GM19452 (cell line): ENCODE measurements around the gene MERTK.
"Not testable (repeated sequence)": the region's sequence is repeated elsewhere in the genome, so short reads cannot be mapped to it uniquely, and the experiment has no call there.

Experiments
- ATAC-seq: cut with Tn5 transposase; IDR thresholded peaks from one replicate; pipeline ENCODE4 v1.9.1; 2021; ENCODE audit not compliant: unreplicated experiment

MERTK gene

DNA sequence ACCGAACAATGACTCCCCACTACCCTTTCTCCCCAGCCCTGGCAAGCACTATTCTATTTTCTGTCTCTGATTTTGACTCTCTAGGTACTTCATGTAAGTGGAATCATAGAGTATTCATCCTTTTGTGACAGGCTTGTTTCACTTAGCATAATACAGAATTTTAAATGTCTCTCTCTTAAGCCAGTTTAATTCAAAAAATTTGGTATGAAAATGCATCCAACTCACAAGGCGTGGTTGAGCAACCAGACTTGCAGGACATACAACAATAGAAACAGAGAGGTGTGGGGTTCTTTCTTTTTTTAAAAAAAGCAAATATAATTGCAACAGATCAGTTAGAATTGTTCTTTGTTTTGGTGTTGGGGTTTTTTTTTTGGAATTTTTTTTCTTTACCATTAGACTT lies 109.1 kb downstream of the MERTK start:
- no peak for ATAC-seq

DNA sequence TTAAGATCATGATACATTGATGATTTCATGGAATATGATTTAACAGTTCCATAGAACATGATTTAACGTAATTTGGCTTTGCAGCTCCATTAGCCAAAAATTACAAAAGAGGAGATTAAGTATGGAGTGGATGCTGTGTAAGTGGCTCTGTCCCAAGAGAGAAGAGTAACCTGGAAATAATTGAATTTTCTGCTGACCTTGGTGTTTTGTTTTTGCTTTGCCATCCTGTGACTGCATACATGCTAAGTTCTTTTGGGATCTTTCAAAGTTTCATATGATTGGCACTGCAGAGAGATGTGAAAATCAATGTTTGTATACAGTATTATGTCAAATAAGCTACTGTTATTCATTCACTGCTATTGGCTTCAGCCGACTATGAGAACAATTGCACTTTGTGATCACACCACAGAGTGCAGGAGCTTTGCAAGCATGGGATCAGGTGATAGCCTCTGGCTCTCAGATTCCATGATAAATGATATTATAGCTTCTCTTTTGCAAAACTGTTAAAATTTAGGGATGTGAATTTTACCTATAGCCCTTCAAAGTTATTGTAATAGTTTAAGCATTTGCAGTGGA lies 110.6 kb downstream of the MERTK start:
- no peak for ATAC-seq

DNA sequence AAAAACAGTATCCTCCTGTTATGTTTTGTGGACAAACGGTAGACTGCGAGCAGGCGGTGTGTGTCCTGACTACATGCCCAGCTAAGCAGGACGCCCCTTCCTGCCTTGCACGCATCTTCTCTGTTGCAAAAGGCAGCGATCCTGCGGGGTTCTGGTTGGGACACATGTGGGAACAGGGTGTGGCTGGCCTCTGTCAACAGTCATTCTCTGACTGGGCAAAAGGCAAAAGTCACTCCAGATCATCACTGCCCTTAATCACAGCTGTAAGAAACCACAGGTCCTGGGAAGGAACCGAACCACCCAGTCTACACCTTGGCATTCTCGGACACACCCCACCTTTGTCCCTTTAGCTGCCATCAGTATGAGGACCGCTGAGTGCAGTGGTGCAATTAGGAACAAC lies 112.3 kb downstream of the MERTK start:
- no peak for ATAC-seq

DNA sequence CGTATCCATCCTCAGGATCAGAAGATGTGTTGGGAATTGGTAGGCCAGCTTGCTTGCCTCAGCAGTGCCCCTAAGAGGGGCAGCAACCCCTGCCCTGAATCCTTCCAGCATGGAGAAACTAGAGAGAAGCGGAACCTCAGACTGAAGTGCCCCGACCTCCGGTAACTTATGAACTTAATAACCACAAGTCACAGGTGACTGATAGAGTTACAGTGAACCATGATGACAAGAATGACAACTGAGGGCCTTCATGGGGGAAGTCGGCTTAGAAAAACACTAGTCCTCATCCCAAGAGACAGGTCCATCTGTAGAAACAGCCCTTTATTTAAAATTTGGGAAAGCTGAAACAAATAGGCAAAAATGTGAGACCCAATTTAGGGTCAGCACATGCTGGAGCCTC lies 114.1 kb downstream of the MERTK start:
- ATAC-seq, result no peak

DNA sequence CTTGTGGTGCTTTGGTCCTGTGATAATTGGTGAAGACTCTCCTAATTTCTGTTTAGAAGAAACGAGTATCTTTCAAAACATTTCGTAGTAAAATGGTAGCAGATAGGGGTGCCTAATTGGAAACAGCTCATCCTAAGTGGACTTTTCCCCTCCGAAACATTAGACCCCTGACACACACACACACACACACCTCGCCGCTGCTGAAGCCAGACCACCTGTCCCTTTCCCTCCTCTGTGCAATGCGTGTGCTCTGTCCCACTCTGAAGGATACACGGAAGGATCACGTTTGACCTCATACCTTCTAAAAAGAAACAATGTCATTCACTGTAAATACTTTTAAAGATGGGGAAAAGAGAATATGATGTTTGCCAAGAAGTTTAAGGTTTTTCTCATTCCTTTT lies 120.4 kb downstream of the MERTK start:
- ATAC-seq, result no peak

DNA sequence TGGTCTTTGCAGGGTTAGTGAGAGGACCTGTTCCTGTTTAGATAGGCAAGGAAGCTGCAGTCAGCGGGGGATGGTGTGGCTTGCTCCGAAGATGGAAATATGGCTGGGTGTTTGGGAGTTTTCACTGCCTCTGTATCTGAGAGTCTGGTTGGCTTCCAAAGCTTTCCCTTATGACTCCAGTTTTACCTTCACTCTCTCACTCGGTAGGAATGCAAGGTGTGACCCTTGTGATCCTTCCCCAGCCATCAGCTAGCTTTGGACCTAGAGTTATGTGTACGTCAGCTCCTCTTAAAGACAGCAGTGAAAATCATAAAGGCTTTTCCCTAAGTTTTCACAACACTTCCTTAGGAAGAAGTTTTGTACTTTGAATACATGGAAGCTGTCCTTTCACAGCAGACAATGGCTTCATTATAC lies 121.2 kb downstream of the MERTK start:
- ATAC-seq, result no peak

DNA sequence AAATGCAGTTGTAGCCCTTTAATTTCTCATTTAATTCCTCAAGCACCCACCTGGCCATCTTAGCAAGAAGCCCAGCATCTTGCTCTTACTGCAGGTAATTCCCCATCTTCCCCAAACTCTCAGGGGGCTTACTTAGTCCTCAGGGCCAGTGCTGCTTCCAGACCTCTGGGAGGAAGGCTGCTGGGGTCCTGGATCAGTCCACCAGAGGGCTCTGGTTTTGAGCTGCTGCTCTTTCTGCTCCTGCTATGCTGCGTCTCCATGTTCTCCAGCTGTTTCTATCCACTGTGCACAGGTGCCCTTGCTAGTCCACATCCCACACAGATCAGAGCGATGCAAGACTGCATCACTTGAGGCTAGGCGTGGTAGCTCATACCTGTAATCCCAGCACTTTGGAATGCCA lies 122.2 kb downstream of the MERTK start:
- no peak for ATAC-seq

DNA sequence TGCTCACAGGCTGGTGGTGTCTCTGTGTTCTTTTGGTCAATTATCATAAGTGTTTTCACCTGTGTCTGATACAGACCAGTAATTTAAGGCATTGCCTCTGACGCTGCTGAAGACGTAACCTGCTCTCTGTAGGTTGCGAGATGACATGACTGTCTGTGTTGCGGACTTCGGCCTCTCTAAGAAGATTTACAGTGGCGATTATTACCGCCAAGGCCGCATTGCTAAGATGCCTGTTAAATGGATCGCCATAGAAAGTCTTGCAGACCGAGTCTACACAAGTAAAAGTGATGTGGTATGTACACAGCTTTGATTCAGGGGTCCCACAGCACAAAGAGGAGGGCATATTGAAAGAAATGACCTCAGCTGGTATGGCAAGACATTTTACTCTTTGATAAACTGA lies 122.9 kb downstream of the MERTK start:
- no peak for ATAC-seq

DNA sequence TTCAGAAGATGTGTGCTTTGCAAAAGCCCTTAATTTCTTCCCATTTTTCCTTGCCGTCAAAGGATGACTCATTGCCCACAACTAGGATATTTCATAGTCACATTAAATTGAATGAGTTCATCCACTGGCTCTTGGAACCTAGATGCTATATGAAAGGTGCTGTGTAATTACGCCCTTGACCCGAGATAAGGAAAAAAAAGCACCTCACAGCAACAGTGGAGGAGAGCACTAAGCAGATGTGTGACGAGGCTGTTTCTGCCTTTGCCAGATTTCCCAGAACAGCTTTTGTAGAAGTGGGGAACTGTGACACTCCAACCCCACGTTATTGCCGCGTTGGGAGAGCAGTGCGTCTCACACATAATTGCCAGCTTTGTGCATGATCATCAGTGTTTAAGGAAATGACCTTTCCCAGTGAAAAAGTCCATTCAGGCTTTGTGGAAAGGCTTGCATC lies 123.4 kb downstream of the MERTK start:
- ATAC-seq, result no peak

DNA sequence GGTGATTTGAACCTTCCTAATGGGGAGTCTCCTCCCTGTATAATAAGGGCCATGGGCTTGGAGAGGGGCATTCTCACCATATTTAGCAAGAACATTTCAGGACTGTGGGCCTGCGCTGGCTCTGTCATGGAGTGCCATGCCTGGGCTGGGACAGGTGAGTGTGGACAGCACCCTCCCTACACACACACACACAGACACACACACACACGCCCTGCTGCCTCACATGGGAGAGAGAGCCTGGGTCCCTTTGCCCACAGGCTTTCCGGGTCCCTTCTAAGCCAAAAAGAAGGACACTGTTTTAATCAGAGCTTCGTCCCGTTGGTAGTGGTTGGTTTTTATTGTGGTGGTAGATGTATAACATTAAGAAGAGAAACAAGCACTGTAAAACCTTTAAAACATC lies 125.3 kb downstream of the MERTK start:
- ATAC-seq, result no peak

DNA sequence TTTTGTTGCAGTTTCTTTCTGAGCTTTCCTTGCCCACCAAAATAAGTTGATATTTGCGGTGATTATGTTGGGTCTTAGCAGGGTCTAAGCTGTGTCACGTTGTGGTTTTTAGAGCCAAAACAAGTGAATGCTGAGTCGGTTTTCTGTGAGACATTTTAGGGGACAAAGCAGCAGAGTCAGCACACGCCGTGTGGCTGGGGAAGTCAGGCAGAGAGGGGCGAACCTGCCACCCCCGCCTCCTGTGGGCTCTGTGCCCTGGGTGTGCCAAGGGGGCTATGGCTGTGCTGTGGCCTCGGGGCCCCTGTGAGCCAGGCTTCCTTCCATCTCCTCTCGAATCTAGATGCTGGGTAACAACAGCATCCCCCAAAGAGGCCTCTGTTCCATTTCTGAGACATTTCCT lies 125.8 kb downstream of the MERTK start:
- ATAC-seq, result no peak

DNA sequence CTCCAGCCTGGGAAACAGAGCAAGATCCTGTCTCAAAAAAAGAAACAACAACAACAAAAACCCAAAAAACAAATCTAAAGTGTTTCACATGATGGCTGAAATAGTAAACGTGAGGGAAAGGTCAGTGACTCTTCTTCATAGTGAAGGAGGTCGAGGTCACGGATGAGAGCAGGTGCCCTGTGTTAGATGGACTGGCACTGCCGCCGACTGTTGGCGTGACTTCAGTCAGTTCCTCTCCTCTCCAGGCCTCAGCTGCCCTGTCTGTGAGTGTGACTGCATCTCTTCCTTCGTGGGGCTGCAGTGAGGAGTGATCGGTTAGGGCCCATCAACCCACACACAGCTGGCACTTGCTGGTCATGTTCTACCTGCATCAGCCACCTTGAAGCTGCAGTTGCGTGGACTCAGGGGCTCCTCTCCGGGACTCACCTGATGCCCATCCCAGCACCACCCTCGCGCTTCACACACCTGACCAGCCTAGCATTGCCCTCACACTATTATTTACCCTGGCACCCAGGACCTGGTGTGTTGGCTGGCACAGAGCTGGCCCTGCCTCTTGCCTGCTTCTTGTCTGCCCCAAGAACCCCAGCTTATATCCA lies 126.6 kb downstream of the MERTK start:
- no peak for ATAC-seq

DNA sequence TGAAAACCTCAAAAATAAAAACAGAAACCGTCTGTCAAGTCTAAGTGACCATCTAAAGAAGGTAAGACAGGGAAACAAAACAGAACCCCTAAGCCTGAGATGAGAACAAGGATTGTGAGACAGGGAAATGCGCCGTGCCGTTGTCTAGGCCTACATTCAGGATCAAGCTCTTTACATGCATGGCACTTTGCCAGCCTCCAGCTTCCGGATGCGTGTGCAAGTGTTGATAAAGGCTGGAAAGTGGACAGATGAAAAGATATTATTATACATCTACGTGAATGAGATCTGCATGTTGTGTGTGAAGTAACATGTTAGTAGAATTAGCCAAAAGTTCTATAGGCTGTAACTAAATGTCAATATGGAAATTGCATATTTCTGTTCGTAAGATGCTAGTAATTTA lies 128.1 kb downstream of the MERTK start:
- ATAC-seq, result no peak

DNA sequence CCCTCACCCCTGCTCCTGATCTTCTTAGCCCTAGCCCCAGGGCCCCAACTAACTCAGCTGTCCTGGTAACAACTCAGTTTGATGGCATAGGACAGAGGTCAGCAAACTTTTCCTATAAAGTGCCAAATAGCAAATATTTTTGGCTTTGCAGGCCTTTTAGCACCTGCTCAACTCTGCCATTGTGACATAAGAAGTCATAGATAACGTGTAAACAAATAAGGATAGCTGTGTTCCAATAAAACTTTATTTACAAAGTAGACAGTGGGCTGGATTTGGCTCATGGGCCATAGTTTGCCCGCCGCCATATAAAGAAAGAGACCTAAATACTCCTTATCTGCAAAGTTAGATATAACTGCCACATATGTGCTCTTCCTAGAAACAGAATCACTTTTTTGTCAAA lies 129.4 kb downstream of the MERTK start:
- no peak for ATAC-seq

DNA sequence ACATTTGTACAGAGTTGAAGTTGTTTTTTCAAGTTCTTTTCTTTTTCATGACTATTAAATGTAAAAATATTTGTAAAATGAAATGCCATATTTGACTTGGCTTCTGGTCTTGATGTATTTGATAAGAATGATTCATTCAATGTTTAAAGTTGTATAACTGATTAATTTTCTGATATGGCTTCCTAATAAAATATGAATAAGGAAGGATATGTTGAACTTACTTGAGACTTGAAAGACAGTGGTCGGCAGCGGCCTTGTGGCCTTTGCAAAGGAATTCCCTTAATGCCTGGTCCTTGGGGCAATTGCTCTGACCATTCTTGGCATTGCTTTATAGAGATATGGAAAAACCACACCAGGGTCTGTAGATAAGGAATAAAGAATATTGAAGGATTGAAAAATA lies 130.8 kb downstream of the MERTK start:
- no peak for ATAC-seq

DNA sequence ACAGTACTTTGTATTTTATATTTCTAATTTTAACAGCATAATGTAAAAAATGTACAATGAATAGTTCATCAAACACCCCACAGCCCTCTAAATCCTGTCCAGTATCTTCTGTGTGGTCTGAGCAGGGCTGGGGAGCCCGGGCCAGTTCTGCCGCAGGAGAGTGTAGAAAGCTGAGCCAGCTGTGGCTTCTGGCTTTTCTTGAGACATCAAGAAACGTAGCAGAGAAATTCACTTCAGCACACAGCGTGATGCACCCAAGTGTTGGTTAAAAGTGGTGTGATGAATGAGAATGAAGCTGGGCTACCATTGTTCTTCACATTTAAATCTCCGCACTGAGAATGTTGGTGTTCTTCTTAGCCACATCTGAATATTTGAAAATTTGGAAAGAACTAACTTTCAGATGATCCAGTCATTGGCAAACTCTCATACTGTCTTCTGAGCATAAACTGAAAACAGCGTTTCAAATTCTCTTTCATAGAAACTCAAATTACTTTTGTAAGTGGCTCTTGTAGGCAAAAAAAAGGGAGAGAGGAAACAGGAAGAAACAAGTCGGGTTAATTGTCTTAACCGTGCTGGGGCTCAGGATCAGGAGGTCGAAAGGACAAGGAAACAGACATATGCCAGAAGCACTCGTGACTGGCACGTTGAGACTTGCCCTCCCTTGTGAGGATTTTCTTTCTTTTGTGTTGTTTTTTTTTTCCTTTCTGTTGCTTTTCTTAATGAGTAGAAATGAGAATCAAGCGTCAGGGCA lies 133.2 kb downstream of the MERTK start:
- no peak for ATAC-seq

DNA sequence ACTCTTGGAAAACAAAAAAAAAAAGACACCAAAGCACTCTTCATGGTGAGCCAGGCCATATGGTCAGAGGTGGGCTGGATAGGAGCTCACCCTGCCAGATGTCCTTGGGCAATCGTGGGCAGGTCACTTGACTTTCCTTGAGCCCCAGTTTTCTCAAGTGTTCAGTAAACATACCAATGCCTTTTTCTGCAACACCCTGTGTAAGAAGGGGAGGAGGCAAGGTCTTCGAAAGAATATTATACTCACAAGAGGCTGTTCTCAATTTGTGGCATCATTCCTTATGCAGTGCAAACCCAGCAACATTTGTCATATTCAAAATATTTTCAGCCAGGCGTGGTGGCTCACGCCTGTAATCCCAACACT lies 133.8 kb downstream of the MERTK start:
- no peak for ATAC-seq

DNA sequence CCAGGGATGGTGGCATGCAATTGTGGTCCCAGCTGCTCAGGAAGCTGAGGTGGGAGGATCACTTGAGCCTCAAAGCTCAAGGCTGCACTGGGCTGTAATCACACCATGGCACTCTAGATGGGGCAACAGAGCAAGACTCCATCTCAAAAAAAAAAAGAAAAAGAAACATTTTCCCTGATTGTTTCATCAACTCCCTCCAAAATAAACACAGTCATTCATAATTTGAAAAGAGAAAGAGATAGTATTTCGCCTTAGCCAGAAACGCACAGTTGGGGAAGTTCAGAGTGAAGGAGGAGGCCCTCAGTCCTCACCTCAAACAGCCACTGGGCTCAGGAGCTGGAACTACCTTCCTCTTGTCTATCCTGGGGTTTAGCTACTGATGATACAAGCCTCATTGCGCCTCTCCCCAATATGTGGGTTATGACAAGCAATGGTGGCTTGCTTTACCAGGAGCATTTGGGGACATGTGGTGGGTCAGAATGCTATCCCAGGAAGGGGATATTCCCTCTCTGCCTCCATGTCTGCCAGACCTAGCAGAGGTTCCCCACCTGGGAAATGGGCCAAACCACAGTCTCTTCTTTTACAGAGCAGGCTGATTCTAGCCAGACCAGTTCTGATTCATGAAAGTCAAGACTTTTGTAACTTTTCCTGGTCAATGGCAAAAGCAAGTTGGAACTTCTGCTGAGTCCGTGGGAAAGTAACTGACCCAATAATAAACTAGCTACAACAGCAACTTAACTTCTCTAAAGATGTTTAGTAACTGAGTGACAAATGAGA lies 134.5 kb downstream of the MERTK start:
- no peak for ATAC-seq

DNA sequence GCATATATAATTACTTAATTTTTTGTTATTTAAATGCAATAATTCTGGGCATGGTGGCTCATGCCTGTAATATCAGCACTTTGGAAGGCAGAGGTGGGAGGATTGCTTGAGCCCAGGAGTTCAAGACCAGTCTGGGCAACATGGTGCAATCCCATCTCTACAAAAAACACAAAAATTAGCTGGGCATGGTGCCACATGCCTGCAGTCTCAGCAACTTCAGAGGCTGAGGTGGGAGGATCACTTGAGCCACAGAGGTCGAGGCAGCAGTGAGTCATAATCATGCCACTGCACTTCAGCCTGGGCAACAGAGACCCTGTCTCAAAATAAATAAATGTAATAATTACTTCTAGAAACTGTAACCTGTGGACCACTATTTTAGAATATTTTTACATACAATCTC lies 135.2 kb downstream of the MERTK start:
- no peak for ATAC-seq

DNA sequence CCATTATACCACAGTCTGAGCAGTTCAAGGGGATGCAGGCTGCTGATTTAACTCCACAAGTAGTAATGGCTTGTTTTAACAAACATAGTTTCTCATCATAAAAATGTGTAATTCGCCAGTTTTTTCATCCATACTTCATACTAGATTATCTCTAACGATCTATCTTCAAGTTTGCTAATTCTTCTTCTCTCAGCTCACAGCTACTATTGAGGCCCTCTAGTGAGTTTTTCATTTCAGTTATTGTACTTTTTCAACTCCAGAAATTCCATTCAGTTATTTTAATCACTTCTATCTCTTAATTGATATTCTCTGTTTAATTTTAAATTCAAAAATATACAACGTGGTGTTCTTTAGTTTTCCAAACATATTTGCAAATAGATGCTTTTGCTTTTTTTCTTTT lies 136.5 kb downstream of the MERTK start:
- no peak for ATAC-seq

DNA sequence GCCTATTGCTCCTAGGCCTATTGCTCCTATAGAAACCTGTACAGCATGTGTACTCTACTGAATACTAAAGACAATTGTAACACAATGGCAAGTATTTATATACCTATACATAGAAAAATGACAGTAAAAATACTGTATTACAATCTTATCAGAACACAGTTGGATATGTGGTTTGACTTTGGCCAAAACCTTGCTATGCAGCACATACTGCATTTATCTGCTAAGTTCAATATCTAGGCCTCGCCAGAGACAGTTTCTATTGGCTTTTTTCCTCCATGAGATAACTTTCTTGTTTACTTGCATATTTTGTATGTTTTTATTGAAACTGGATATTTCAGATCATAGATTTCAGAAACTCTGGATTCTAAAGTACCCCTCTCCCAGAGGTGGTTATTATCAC lies 137.4 kb downstream of the MERTK start:
- ATAC-seq, result no peak

DNA sequence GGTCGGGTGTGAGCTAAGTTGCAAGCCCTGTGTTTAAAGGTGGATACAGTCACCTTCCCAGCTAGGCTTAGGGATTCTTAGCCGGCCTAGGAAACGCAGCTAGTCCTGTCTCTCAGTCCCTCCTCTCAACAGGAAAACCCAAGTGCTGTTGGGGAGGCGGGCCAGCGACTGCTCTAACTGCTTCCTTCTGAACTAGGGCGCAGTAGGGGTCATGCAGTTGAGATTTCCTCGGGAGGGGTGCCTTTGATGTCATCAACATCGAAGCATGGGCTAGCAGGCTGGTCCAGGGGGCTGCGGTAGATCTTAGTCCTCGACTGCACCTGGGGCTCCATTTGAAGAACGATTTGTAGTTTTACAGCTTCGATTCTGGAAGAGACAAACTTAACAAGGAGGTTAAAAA lies 141.1 kb downstream of the MERTK start:
- ATAC-seq, result not testable (repeated sequence)
